Suprapubic skin (tissue), 4 donors: Measurements from ENCODE around the gene ANKRD61. TPM values are rescaled to one million over a fixed set of nuclear protein-coding genes. Genes with fewer than 3 reads are reported as not detected.
A peak's percentile ranks its signal among the peaks of the same experiment; 100 is the strongest.
"Not testable (repeated sequence)": the region's sequence is repeated elsewhere in the genome, so short reads cannot be mapped to it uniquely, and the experiment has no call there.

Experiments used
- DNase-seq, 2 donors: peaks; one replicate each; pipeline ENCODE4 v3.0.0-alpha.2; 2019; ENCODE audit warnings: low spot score in 2 of 2
- H3K27ac ChIP-seq: fragments of 200-600 bp; sonication (generic); one replicate; pipeline ENCODE4 v1.5.1; 2019
- H3K27me3 ChIP-seq: fragments of 200-600 bp; sonication (generic); one replicate; pipeline ENCODE4 v1.5.1; 2019
- H3K36me3 ChIP-seq: fragments of 200-600 bp; sonication (generic); one replicate; pipeline ENCODE4 v1.5.1; 2019
- H3K4me1 ChIP-seq: fragments of 200-600 bp; sonication (generic); one replicate; pipeline ENCODE4 v1.5.1; 2019
- H3K4me3 ChIP-seq: fragments of 200-600 bp; sonication (generic); one replicate; pipeline ENCODE4 v1.5.1; 2019; ENCODE audit warnings: mild to moderate bottlenecking
- H3K9me3 ChIP-seq: fragments of 200-600 bp; sonication (generic); one replicate; pipeline ENCODE4 v1.5.1; 2019
- EP300 ChIP-seq: sonication (generic); formaldehyde crosslinking; IDR thresholded peaks from one replicate; pipeline ENCODE4 v1.6.1; 2017; ENCODE audit warnings: antibody characterized with exemption
- POLR2A ChIP-seq, 2 donors: fragments of 450-650 bp; IDR thresholded peaks; one replicate each; pipeline ENCODE4 v1.6.1; 2017; ENCODE audit warnings: antibody characterized with exemption in 2 of 2, mild to moderate bottlenecking in 2 of 2, moderate library complexity in 2 of 2
- POLR2AphosphoS5 ChIP-seq, 3 donors: sonication (generic); formaldehyde crosslinking; IDR thresholded peaks; one replicate each; pipeline ENCODE4 v1.6.1; 2017; ENCODE audit warnings: antibody characterized with exemption in 3 of 3
- WGBS: methylation state at CpG from one replicate; pipeline ENCODE4 v1.1.5; 2018; 5-methylcytosine and 5-hydroxymethylcytosine counted together
- total RNA-seq, 4 donors: library from RNA; depleted of rRNA; stranded (reverse); fragments of >200 nt; gene quantifications; one replicate each; pipeline ENCODE4 v1.1.0, GENCODE V29; 2016
- TF ChIP-seq, protein P1 (sequence below), 2 donors: fragments of 200-600 bp in 1 of 2; fragments of 450-650 bp in 1 of 2; sonication (generic) in 1 of 2; IDR thresholded peaks; one replicate each; pipeline ENCODE4 v1.5.1; 2016 to 2019; ENCODE audit warnings: antibody characterized with exemption in 2 of 2, mild to moderate bottlenecking in 1 of 2, moderate library complexity in 1 of 2

Gene ANKRD61
- total RNA-seq: not detected

- H3K27me3 ChIP-seq: no peaks in the 10 kb centered on the region
- no peak within 1 kb of the TSS for H3K4me3 ChIP-seq
- H3K36me3 ChIP-seq: peaks cover 91% of the 10 kb centered on the region
- TF ChIP-seq POLR2A (IDR thresholded peaks at IDR 0.05) (no peak), EP300 (no peak), POLR2AphosphoS5 (IDR thresholded peaks at IDR 0.05) (no peak)
- TF ChIP-seq, protein P1, sequence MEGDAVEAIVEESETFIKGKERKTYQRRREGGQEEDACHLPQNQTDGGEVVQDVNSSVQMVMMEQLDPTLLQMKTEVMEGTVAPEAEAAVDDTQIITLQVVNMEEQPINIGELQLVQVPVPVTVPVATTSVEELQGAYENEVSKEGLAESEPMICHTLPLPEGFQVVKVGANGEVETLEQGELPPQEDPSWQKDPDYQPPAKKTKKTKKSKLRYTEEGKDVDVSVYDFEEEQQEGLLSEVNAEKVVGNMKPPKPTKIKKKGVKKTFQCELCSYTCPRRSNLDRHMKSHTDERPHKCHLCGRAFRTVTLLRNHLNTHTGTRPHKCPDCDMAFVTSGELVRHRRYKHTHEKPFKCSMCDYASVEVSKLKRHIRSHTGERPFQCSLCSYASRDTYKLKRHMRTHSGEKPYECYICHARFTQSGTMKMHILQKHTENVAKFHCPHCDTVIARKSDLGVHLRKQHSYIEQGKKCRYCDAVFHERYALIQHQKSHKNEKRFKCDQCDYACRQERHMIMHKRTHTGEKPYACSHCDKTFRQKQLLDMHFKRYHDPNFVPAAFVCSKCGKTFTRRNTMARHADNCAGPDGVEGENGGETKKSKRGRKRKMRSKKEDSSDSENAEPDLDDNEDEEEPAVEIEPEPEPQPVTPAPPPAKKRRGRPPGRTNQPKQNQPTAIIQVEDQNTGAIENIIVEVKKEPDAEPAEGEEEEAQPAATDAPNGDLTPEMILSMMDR (IDR thresholded peaks at IDR 0.05): no peak
- no peak within 1 kb of the TSS for H3K27ac ChIP-seq
- DNase-seq: no peak
- H3K9me3 ChIP-seq: no peaks in the 10 kb centered on the region
- peaks cover 12% of the 10 kb centered on the region for H3K4me1 ChIP-seq
- 73% methylated on average over 2 of the region's 2 CpGs for WGBS
Measured at GRCh38 chr7:6030988-6031387, at the start of gene ANKRD61. Gene ANKRD61, plus strand, starts transcription at chr7:6031376. Its CDS starts 0 bp downstream, at chr7:6031376.

DNA sequence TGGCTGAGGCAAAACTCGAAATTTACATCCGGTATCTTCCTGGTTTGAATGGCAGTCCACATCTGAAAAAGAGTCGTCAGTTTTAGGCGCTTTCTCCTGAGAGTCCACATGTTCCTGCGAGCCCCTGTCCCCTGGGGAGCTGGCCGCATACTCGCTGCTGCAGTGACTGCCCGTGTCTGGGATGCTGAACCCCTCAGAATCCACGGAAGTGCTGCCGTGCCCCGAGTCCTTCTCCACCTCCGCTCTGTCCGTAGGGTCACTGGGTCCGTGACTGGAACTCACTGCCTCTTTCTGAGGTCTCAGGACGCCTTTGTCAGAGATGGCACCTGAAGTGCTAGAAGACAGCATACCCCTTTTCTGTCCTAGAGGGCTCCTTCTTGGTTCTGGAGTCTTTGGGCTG is 44.1 kb upstream of the ANKRD61 start:
- not testable (repeated sequence) for H3K4me1 ChIP-seq, H3K9me3 ChIP-seq, DNase-seq, H3K27ac ChIP-seq, H3K4me3 ChIP-seq, H3K27me3 ChIP-seq
- peaks cover 56% of the 10 kb centered on the region for H3K36me3 ChIP-seq
- WGBS: 91% methylated on average over 15 of the region's 15 CpGs

- no peaks in the 10 kb centered on the region for H3K9me3 ChIP-seq
- WGBS: 58% methylated on average over 10 of the region's 10 CpGs
- H3K4me3 ChIP-seq: no peak overlapping the region
- no peak for DNase-seq
- no peak for TF ChIP-seq EP300
- TF ChIP-seq, protein P1 (IDR thresholded peaks at IDR 0.05): peak; percentile 38 to 47
- no peaks in the 10 kb centered on the region for H3K4me1 ChIP-seq
- H3K27ac ChIP-seq: no peak overlapping the region
- no peaks in the 10 kb centered on the region for H3K27me3 ChIP-seq
- H3K36me3 ChIP-seq: peaks cover 60% of the 10 kb centered on the region
Measured at GRCh38 chr7:5997210-5997808, 33.9 kb upstream of the ANKRD61 start.

- Histone ChIP-seq H3K27ac (no peak overlapping the region), H3K4me1 (peaks cover 31% of the 10 kb centered on the region), H3K27me3 (no peaks in the 10 kb centered on the region), H3K4me3 (no peak overlapping the region), H3K36me3 (peaks cover 28% of the 10 kb centered on the region), H3K9me3 (no peaks in the 10 kb centered on the region)
- WGBS: 80% methylated on average over 4 of the region's 4 CpGs
- no peak for DNase-seq
- TF ChIP-seq, protein P1 (IDR thresholded peaks at IDR 0.05): no peak
- TF ChIP-seq EP300: no peak
- TF ChIP-seq POLR2AphosphoS5 (IDR thresholded peaks at IDR 0.05): no peak
- TF ChIP-seq POLR2A (IDR thresholded peaks at IDR 0.05): no peak
Measured at GRCh38 chr7:6007386-6007785, 23.8 kb upstream of the ANKRD61 start.

DNA sequence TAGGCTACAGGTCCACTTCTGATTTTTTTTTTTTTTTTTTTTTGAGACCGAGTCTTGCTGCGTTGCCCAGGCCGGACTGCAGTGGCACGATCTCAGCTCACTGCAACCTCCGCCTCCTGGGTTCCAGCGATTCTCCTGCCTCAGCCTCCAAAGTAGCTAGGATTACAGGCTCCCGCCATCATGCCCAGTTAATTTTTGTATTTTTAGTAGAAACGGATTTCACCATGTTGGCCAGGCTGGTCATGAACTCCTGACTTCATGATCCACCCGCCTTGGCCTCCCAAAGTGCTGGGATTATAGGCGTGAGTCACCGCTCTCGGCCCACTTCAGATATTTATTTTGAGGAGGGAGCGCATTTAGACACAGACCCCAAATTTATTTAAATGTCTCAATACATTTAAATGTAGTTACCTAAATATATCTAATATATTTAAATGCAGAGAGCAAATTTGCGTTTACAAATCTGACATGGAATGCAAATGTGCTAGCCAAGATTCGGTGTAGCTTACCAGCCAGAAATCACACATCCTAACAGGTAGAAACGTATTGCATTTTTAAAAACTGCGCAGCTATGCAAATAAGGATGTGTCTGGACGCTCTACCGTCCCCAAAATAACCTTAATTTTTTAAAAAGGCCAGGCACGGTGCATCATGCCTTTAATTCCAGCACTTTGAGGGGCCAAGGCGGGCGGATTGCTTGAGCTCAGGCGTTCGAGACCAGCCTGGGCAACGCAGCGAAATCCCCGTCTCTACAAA is 23.2 kb upstream of the ANKRD61 start:
- not testable (repeated sequence) for H3K9me3 ChIP-seq, H3K27me3 ChIP-seq, DNase-seq
- H3K4me3 ChIP-seq: peak overlapping the region; percentile 72
- H3K4me1 ChIP-seq: peaks cover 31% of the 10 kb centered on the region
- WGBS: 39% methylated on average over 27 of the region's 27 CpGs
- peaks cover 25% of the 10 kb centered on the region for H3K36me3 ChIP-seq
- H3K27ac ChIP-seq: peak overlapping the region; percentile 96

DNA sequence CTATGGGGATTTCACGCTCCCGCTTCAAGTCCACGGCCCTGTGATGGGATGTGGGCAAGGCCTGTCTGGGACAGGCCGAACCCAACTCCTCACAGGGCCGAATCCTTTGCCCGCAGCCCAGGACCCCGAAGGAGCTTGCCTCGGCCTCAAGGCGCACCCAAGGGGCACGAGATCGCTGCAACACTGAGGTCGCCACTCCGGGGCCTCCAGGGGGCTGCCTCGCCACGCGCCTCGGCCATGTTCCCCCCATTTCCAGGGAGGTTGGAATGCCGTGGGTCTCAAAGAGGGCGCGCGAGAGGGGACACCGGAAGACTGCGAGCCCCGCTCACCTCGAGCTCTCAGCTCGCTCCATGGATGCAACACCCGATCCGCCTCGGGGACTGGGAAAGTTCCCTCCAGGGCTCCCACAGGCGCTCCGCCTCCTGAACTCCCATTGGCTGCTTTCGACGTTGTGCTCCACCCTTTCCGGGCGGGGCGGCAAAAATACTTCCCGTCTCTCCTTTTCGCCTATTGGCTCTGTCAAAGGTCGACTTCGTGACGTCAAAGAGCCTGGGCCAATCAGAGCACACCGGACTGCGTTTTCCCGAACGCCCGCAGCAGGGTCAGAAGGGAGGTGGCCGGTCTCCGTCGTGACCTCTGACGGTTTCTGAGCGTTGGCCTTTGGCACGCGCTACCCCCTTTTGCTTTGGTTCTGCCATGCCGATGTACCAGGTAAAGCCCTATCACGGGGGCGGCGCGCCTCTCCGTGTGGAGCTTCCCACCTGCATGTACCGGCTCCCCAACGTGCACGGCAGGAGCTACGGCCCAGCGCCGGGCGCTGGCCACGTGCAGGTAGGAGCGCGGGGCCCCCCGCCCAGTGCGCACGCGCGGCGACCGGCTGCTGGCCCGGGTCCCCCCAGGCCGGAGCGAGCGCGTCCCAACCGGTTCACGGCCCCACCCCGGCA is 22.2 kb upstream of the ANKRD61 start, which contains the start of the genes AIMP2 and PMS2:
AIMP2 (plus strand) TSS at position 605 of the 944 bp plus-strand sequence; CDS start at position 697, 92 bp downstream.
PMS2 (minus strand) TSS at position 382 of the 944 bp plus-strand sequence; CDS start at position 352, 30 bp downstream.
- no peaks in the 10 kb centered on the region for H3K27me3 ChIP-seq
- peaks cover 16% of the 10 kb centered on the region for H3K36me3 ChIP-seq
- DNase-seq: peak; percentile 99
- TF ChIP-seq POLR2A (IDR thresholded peaks at IDR 0.05): no peak
- peak in 2 of 3 donors; percentile 61 to 80 for TF ChIP-seq POLR2AphosphoS5 (IDR thresholded peaks at IDR 0.05)
- TF ChIP-seq EP300: no peak
- TF ChIP-seq, protein P1 (IDR thresholded peaks at IDR 0.05): no peak
- WGBS: 0% methylated on average over 20 of the region's 84 CpGs
- H3K4me3 ChIP-seq: peak within 1 kb of the TSS; percentile 72
- H3K9me3 ChIP-seq: no peaks in the 10 kb centered on the region
- H3K4me1 ChIP-seq: peaks cover 31% of the 10 kb centered on the region
- peak within 1 kb of the TSS; percentile 96 for H3K27ac ChIP-seq

DNA sequence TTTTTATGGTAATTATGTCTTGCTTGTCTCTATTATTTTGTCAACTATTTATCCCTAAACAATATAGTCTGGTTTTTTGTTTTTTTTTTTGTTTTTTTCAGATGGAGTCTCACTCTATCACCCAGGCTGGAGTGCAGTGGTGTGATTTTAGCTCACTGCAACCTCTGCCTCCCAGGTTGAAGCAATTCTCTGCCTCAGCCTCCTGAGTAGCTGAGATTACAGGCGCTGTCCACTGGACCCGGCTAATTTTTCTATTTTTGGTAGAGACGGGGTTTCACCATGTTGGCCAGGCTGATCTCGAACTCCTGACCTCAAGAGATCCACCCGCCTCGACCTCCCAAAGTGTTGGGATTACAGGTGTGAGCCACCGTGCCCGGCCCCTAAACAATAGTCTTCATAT is 20.8 kb upstream of the ANKRD61 start:
- Histone ChIP-seq H3K4me3 (peak overlapping the region; percentile 72), H3K4me1 (peaks cover 35% of the 10 kb centered on the region)
- not testable (repeated sequence) for H3K27ac ChIP-seq, H3K9me3 ChIP-seq, H3K27me3 ChIP-seq, DNase-seq, H3K36me3 ChIP-seq
- 81% methylated on average over 8 of the region's 8 CpGs for WGBS
